ENCODE data around the gene BMP10.
A peak's percentile ranks its signal among the peaks of the same experiment; 100 is the strongest.
"Not testable (repeated sequence)": the region's sequence is repeated elsewhere in the genome, so short reads cannot be mapped to it uniquely, and the experiment has no call there.

BMP10 gene

GRCh38 chr2:68871159-68871764 lies at the start of gene BMP10:
Gene BMP10 (minus strand): TSS chr2:68871397. CDS start chr2:68871358, 39 bp downstream.
- DNase-seq (ENCODE audit: low spot score): no peak

DNA sequence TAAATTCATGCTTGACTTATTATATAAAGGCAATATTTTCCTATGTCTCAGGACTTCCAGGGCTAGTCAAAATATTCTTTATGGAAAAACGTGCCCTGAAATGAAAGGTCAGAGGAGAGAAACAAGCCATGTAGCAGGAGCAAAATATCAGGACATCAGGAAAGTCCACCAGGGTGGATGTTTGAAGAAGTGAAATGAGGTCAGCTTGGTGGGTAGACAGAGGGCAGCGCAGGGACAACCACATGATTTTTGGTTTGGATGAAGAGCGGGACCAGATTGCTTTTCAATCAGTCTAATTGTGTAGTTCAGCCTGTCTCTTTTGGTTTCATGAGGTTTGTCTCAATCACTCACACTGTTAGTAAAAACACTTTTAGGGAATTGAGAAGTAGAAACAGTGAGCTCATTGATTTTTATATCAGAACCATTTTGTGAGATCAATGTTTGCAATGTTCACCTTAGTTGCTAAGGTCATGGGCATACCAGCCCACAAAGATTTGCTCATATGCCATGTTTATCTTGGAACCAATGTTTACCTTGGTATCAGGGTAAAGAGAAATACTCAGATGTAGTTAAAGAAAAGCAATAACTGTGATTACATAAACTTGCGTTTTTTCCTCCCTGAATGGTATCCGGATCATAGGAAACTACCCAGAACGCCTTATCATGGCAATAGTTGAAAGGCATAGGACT lies 49.4 kb upstream of the BMP10 start:
- DNase-seq (ENCODE audit: low spot score): no peak

GRCh38 chr2:68918497-68918896 lies 47.3 kb upstream of the BMP10 start:
- DNase-seq (ENCODE audit: low spot score): no peak

GRCh38 chr2:68917034-68917718 lies 46.0 kb upstream of the BMP10 start:
- no peak for DNase-seq (ENCODE audit: low spot score)

DNA sequence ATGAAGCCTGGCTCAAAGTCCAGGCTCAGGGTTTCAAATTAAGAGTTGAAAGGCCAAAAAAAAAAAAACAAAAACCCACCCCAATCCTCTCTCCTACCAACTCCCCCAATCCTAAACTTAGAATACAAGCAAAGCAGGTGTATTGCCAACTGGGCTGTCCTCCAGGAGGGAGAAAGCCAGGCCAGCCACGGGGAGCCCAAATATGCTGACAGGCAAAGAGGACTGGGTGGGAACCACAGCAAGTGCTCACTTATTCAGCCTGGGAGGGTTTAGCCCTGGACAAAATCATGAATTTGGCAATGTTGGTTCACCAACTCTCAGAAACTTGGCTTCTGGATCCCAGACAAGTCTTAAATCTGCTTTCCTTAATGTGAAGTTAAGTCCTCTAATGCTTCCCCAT lies 45.0 kb upstream of the BMP10 start:
- DNase-seq (ENCODE audit: low spot score): no peak

- no peak for DNase-seq (ENCODE audit: low spot score)
These were observed 44.2 kb upstream of the BMP10 start for GRCh38 chr2:68915393-68915792.

DNA sequence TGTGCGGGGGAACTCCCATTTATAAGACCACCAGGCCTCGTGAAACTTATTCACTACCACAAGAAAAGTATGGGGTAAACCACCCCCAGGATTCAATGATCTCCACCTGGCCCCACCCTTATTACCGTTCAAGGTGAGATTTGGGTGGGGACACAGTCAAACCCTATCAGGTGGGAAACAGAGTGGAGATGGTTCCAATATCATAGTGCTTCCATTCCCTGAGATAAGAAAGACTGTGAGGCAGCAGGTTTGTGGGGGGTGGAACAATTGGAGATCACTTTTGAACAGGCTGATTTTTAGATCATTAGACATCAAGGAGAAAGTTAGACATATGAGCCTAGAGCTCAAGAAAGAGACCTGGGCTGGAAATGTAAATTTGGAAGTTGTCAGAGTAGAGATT lies 42.2 kb upstream of the BMP10 start:
- no peak for DNase-seq (ENCODE audit: low spot score)

DNA sequence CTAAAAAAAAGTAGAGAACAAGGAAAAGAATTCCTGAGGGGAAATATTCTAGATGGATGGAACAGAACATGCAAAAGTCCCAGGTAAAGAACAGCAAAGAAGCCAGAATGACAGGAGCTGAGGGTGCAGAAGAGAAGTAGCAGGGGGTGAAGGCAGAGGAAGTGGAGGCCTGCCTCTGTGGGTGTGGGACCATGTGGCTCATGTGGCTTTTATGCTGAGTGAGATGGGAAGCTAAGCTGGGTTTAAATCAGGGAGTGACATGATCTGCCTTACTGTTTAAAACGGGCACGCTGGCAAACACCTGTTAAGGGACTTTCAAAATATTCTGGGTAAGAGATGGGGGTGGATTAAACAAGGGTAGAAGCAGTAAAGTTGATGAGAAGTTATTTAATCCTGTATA lies 41.5 kb upstream of the BMP10 start:
- no peak for DNase-seq (ENCODE audit: low spot score)

- no peak for DNase-seq (ENCODE audit: low spot score)
These were observed 40.9 kb upstream of the BMP10 start for GRCh38 chr2:68912111-68912510.

- DNase-seq (ENCODE audit: low spot score): no peak
These were observed 40.5 kb upstream of the BMP10 start for GRCh38 chr2:68911709-68912108.

DNA sequence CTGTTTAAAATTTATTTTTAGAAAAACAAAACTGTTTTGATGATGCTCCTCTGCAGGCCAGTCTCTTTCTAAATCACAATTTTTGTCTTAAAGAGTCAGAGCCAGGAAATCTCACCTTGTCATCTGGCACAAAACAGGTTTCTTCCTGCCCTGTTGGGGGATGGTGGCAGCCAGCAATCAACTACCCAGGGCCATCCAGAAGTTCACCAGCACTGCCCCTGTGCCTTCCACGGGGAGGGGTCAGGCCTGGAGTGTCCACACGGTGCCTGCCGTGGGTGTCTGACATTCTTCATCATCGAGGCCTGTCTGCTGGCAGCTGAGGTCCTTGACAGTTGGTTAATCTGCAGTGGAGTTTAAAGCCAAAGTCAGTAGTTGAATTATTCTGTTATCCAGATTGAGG lies 40.0 kb upstream of the BMP10 start:
- DNase-seq (ENCODE audit: low spot score): no peak

DNA sequence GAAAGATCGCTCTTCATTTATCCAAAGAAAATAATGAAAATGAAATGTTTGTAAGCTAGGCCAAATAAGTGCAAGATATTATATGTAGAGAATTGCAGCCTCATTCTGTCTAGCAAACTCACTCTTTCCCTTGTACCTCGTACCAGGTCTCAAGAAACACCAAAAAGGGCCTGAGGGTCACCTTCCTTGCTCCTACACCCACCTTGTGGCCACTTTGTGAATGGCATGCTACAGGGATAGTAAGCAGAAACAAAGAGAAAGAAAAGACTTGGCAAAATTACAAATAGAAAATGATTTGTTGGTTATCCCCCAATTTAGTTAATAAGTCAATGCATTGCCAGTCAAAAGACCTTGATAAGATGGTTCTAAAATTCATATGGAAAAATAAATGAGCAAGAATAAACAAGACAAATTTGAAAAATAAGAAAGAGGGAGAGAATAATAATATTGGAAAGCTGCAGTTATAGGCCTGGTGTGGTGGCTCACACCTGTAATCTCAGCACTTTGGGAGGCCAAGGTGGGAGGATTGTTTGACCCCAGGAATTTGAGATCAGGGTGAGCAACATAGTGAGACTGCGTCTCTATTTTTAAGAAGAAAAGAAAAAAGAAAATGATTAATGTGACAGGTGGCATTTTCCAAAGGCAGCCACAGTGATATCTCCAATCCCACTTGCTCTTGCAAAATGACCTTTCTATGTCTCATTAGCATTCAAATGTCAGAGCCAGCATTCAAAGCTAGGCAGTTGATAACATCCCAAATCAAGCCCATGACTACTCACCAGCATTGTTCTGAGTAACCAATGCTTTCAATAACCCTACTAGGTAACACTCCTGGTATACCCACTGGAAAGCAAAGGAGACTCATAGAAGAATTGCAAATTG lies 38.8 kb upstream of the BMP10 start:
- DNase-seq (ENCODE audit: low spot score): peak; percentile 61

DNA sequence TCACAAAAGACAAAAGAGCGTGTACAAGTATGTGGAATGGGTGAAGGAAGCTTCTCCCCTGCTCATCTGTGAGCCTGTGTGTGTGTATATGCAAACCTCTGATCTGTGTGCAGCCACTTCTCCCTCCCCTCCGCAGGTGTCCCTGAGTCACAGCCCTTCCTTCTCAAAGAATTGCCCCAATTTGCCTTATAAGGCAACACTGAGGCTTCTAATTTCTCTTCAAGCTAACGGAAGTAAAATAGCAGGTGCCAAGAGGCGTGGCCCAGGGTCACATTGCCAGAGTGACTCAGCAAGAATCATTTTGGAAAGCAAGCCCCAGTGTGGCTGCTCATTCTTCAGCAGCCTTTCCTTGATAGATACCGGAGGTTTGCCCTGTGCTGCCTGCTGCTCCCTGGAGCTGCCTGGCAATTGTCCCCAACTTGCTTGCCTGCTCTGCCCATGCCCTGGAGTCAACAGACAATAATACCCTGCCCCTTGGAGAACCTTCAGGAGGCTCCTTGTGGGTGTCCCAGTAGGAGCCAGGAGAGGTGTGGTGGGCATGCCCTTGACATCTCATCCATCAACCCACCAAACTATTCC lies 37.3 kb upstream of the BMP10 start:
- DNase-seq (ENCODE audit: low spot score): peak; percentile 84

DNA sequence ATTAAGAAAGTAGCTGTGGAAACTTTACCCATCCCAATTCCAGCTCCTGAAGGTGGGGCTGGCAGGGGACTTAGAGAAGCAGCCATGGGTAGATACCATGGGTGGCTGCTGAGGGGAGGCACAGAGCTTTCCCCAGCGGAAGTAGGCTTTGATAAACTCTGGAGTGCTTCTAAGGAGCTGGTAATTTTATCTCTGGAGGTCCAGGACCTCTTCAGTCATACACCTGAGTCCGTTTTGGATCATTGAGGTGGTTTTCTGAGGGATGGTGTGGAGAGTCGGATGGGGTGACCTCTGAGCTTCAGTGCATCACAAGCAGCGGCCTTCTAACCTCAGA lies 36.7 kb upstream of the BMP10 start:
- DNase-seq (ENCODE audit: low spot score): no peak

DNA sequence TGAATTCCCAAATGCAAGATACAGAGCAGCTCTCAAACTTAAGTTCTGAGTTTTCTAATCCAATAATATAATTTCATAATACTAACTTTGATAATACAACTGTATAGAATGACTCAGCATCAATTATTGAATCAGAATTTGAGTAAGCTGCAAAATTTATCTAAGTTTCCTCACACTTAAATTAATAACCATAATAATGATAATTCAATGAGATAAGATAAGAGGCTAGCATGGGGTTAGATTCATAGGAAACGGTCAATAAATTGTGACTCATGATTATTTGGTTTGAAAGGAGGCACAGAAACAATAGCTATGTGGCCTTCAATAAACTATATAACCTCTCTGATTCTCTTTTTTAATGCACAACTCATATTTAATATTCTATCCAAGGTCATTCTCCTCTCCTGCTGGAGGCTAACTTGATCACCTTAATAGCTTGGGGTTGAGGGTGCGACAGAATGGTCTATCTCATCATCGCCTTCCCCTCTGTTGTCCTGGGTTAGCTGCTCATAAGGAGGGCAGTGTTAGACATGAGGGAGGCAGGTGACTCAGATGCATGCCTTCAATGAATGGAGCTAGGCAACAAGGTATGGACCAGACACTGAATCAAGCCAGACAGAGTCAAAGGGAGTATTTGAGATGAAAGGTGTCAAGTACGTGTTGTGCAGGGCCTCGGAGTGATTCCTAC lies 36.2 kb upstream of the BMP10 start:
- no peak for DNase-seq (ENCODE audit: low spot score)

DNA sequence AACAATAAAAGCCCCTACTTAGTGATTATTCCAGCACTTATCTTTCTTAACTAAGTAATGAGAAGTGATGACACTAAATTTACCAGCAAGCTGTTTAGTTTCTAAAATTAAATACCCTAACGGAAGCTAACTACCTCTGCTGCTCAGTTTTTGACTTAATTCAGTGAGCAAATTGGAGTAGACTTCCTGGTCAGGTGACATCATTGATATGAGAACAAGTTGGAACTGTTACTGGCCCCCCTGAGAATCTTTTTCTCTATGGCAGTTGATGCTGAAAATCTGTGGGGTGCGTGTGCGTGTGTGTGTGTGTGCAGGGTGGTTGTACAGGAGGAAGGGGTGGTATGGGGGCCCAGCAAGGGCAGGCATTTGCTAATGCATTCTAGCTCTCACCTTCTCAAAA lies 35.5 kb upstream of the BMP10 start:
- DNase-seq (ENCODE audit: low spot score): no peak

GRCh38 chr2:68905116-68905515 lies 33.9 kb upstream of the BMP10 start:
- no peak for DNase-seq (ENCODE audit: low spot score)

DNA sequence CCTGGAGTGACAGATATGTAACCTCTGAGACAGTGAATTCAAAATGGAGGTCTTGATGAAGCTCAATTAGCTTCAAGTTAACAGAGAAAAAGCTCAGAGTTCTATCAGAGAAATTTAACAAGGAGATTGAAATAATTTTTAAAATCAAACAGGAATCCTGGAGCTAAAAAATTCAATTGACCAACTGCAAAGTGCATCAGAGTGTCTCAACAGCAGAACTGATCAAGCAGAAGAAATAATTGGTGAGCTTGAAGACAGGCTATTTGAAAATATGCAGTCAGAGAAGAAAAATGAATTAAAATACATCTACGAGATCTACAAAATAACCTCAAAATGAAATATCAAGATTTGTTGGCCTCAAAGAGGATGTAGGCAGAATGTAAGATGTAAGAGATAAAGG lies 30.4 kb upstream of the BMP10 start:
- DNase-seq (ENCODE audit: low spot score): no peak

GRCh38 chr2:68901199-68901514 lies 30.0 kb upstream of the BMP10 start:
- no peak for DNase-seq (ENCODE audit: low spot score)

GRCh38 chr2:68900496-68901198 lies 29.4 kb upstream of the BMP10 start:
- no peak for DNase-seq (ENCODE audit: low spot score)

- DNase-seq (ENCODE audit: low spot score): not testable (repeated sequence)
These were observed 24.8 kb upstream of the BMP10 start for GRCh38 chr2:68895981-68896380.
